ENCODE data around the gene RASSF10. TPM values are rescaled to one million over a fixed set of nuclear protein-coding genes. Genes with fewer than 3 reads are reported as not detected.

Gene RASSF10
- total RNA-seq, 4 donors from 2014 or later: 0.35 to 4.4 (median 3.9) TPM; not detected in 1

- Histone ChIP-seq H3K27me3 (peaks cover 0 to under 1% of the 10 kb centered on the region in 2 donors), H3K36me3 (no peaks in the 10 kb centered on the region), H3K4me3 (no peak overlapping the region), H3K9me3 (no peaks in the 10 kb centered on the region), H3K27ac (no peak overlapping the region), H3K4me1 (peaks cover 0 to 10% (median 0%) of the 10 kb centered on the region in 4 donors)
- TF ChIP-seq CTCF (IDR thresholded peaks at IDR 0.05) (no peak), POLR2A (IDR thresholded peaks at IDR 0.05) (no peak)
- DNase-seq: no peak
These were observed 6.6 kb downstream of the RASSF10 start for GRCh38 chr11:13015753-13016152.

GRCh38 chr11:13016415-13016814 is 7.3 kb downstream of the RASSF10 start:
- no peaks in the 10 kb centered on the region for H3K9me3 ChIP-seq
- H3K4me1 ChIP-seq: peaks cover 0 to 5% (median 0%) of the 10 kb centered on the region in 4 donors
- TF ChIP-seq POLR2A (IDR thresholded peaks at IDR 0.05) (no peak), CTCF (IDR thresholded peaks at IDR 0.05) (peak in 2 of 6 experiments; percentile 14 to 17)
- H3K27ac ChIP-seq: no peak overlapping the region
- H3K4me3 ChIP-seq: no peak overlapping the region
- no peaks in the 10 kb centered on the region for H3K27me3 ChIP-seq
- no peaks in the 10 kb centered on the region for H3K36me3 ChIP-seq
- no peak for DNase-seq

- Histone ChIP-seq H3K27ac (no peak overlapping the region), H3K9me3 (no peaks in the 10 kb centered on the region), H3K4me1 (no peaks in the 10 kb centered on the region), H3K27me3 (no peaks in the 10 kb centered on the region), H3K36me3 (no peaks in the 10 kb centered on the region), H3K4me3 (no peak overlapping the region)
- DNase-seq: no peak
- TF ChIP-seq CTCF (IDR thresholded peaks at IDR 0.05): no peak
- no peak for TF ChIP-seq POLR2A (IDR thresholded peaks at IDR 0.05)
These were observed 10.2 kb downstream of the RASSF10 start for GRCh38 chr11:13019313-13019712.

- no peaks in the 10 kb centered on the region for H3K36me3 ChIP-seq
- no peaks in the 10 kb centered on the region for H3K4me1 ChIP-seq
- no peaks in the 10 kb centered on the region for H3K9me3 ChIP-seq
- no peaks in the 10 kb centered on the region for H3K27me3 ChIP-seq
- no peak for DNase-seq
- H3K27ac ChIP-seq: no peak overlapping the region
- no peak overlapping the region for H3K4me3 ChIP-seq
- TF ChIP-seq CTCF (IDR thresholded peaks at IDR 0.05): no peak
These were observed 14.3 kb downstream of the RASSF10 start for GRCh38 chr11:13023423-13023822.

- H3K4me3 ChIP-seq: no peak overlapping the region
- H3K4me1 ChIP-seq: peaks cover 0 to 4% (median 0%) of the 10 kb centered on the region in 4 donors
- no peak overlapping the region for H3K27ac ChIP-seq
- TF ChIP-seq POLR2A (IDR thresholded peaks at IDR 0.05): no peak
- TF ChIP-seq CTCF (IDR thresholded peaks at IDR 0.05): no peak
- no peak for DNase-seq
- no peaks in the 10 kb centered on the region for H3K9me3 ChIP-seq
- no peaks in the 10 kb centered on the region for H3K36me3 ChIP-seq
- H3K27me3 ChIP-seq: no peaks in the 10 kb centered on the region
These were observed 17.6 kb downstream of the RASSF10 start for GRCh38 chr11:13026722-13027121.

GRCh38 chr11:13028322-13028721 is 19.2 kb downstream of the RASSF10 start:
- DNase-seq: no peak
- Histone ChIP-seq H3K9me3 (no peaks in the 10 kb centered on the region), H3K27me3 (no peaks in the 10 kb centered on the region), H3K4me1 (peaks cover 0 to 4% (median 0%) of the 10 kb centered on the region in 4 donors), H3K36me3 (no peaks in the 10 kb centered on the region), H3K4me3 (no peak overlapping the region), H3K27ac (no peak overlapping the region)
- TF ChIP-seq POLR2A (IDR thresholded peaks at IDR 0.05) (no peak), CTCF (IDR thresholded peaks at IDR 0.05) (no peak)
